Neural cell (in vitro differentiated cells): Measurements from ENCODE around the gene PRSS21. TPM values are rescaled to one million over a fixed set of nuclear protein-coding genes. Genes with fewer than 3 reads are reported as not detected.

Source experiments
- H2AFZ ChIP-seq: fragments of 200-600, 300-800 bp; sonication (generic), shearing (Covaris generic); 2 replicates; pipeline ENCODE4 v1.6.0; 2014; ENCODE audit warnings: low read depth, mild to moderate bottlenecking, antibody characterized with exemption, low read length, moderate library complexity
- H3F3A ChIP-seq: fragments of 200-600 bp; shearing (Covaris generic); 2 replicates; pipeline ENCODE4 v1.6.1; 2016; ENCODE audit warnings: mild to moderate bottlenecking, moderate library complexity, mixed read lengths, antibody characterized with exemption, low read length; ENCODE audit not compliant: insufficient read depth, poor library complexity, severe bottlenecking
- H3K27ac ChIP-seq: fragments of 200-600, 300-800 bp; sonication (generic), shearing (Covaris generic); 2 replicates; pipeline ENCODE4 v1.5.1; 2014; ENCODE audit warnings: mild to moderate bottlenecking, low read length, moderate library complexity
- H3K27me3 ChIP-seq: fragments of 300-800, 200-600 bp; sonication (generic), shearing (Covaris generic); 2 replicates; pipeline ENCODE4 v1.6.0; 2014; ENCODE audit warnings: mild to moderate bottlenecking, low read depth, low read length, moderate library complexity; ENCODE audit not compliant: insufficient read depth
- H3K36me3 ChIP-seq: fragments of 300-800, 200-600 bp; sonication (generic), shearing (Covaris generic); 2 replicates; pipeline ENCODE4 v1.5.1; 2014; ENCODE audit warnings: mild to moderate bottlenecking, antibody characterized with exemption, low read length, moderate library complexity; ENCODE audit not compliant: insufficient read depth
- H3K4me2 ChIP-seq: fragments of 300-800, 200-600 bp; sonication (generic), shearing (Covaris generic); 2 replicates; pipeline ENCODE4 v1.6.0; 2014; ENCODE audit warnings: mild to moderate bottlenecking, low read length
- H3K4me3 ChIP-seq: fragments of 300-800, 200-600 bp; sonication (generic), shearing (Covaris generic); 2 replicates; pipeline ENCODE4 v1.5.1; 2014; ENCODE audit warnings: mild to moderate bottlenecking, low read length, moderate library complexity
- H3K79me2 ChIP-seq: fragments of 200-600 bp; shearing (Covaris generic); replicated peaks from 2 replicates; pipeline ENCODE4 v1.6.0; 2014; ENCODE audit warnings: mild to moderate bottlenecking, low read length, moderate library complexity; ENCODE audit not compliant: insufficient read depth
- H3K9ac ChIP-seq: fragments of 300-800, 200-600 bp; sonication (generic), shearing (Covaris generic); 2 replicates; pipeline ENCODE4 v1.6.1; 2016; ENCODE audit warnings: mild to moderate bottlenecking, low read length, mixed read lengths
- H3K9me2 ChIP-seq: fragments of 200-600 bp; shearing (Covaris generic); 2 replicates; pipeline ENCODE4 v1.6.1; 2016; ENCODE audit warnings: mild to moderate bottlenecking, low read length, mixed read lengths; ENCODE audit not compliant: insufficient read depth
- H3K9me3 ChIP-seq: fragments of 200-600, 300-800 bp; sonication (generic), shearing (Covaris generic); 2 replicates; pipeline ENCODE4 v1.6.1; 2016; ENCODE audit warnings: mild to moderate bottlenecking, mixed run types, low read length, moderate library complexity, mixed read lengths
- H4K20me1 ChIP-seq: fragments of 200-600 bp; shearing (Covaris generic); 2 replicates; pipeline ENCODE4 v1.6.1; 2016; ENCODE audit warnings: mild to moderate bottlenecking, mixed run types; ENCODE audit not compliant: insufficient read depth
- CTCF ChIP-seq: fragments of 450-650 bp; IDR thresholded peaks from 2 replicates; pipeline ENCODE4 v1.5.1; 2014; ENCODE audit warnings: antibody characterized with exemption, mild to moderate bottlenecking, moderate library complexity; ENCODE audit not compliant: poor library complexity, severe bottlenecking
- EP300 ChIP-seq: fragments of 450-650 bp; conservative IDR thresholded peaks from 2 replicates; pipeline ENCODE4 v1.6.1; 2014; ENCODE audit warnings: antibody characterized with exemption, mild to moderate bottlenecking, moderate library complexity; ENCODE audit not compliant: poor library complexity, severe bottlenecking
- EZH2 ChIP-seq: fragments of 200-600, 300-800 bp; shearing (Covaris generic), sonication (generic); IDR thresholded peaks from 2 replicates; pipeline ENCODE4 v1.6.1; 2014; ENCODE audit warnings: antibody characterized with exemption, low read length, borderline replicate concordance, mild to moderate bottlenecking; ENCODE audit not compliant: insufficient read depth, poor library complexity, severe bottlenecking
- MXI1 ChIP-seq: fragments of 450-650 bp; conservative IDR thresholded peaks from 2 replicates; pipeline ENCODE4 v1.6.1; 2014; ENCODE audit warnings: antibody characterized with exemption, mild to moderate bottlenecking; ENCODE audit not compliant: poor library complexity, severe bottlenecking
- POLR2AphosphoS5 ChIP-seq: IDR thresholded peaks from 2 replicates; pipeline ENCODE4 v1.6.1; 2012
- RAD21 ChIP-seq: fragments of 450-650 bp; conservative IDR thresholded peaks from 2 replicates; pipeline ENCODE4 v1.6.1; 2014; ENCODE audit warnings: antibody characterized with exemption, mild to moderate bottlenecking, moderate library complexity
- REST ChIP-seq: IDR thresholded peaks from 2 replicates; pipeline ENCODE4 v1.6.1; 2012; ENCODE audit warnings: borderline replicate concordance
- SMC3 ChIP-seq: fragments of 450-650 bp; conservative IDR thresholded peaks from 2 replicates; pipeline ENCODE4 v1.6.1; 2014; ENCODE audit warnings: antibody characterized with exemption, mild to moderate bottlenecking, moderate library complexity; ENCODE audit not compliant: poor library complexity
- TAF1 ChIP-seq: IDR thresholded peaks from 2 replicates; pipeline ENCODE4 v1.6.1; 2012; ENCODE audit warnings: low read depth
- polyA plus RNA-seq: library from polyadenylated mRNA; depleted of rRNA; stranded (reverse); fragments of >200 nt; gene quantifications from 2 replicates; pipeline ENCODE4 v1.2.3, GENCODE V29; 2014

The PRSS21 gene
- polyA plus RNA-seq, 1 donor from 2014 or later = not detected

- Histone ChIP-seq H3F3A (no peaks in the 10 kb centered on the region), H3K4me2 (no peak overlapping the region), H3K9ac (no peak overlapping the region), H3K9me3 (no peaks in the 10 kb centered on the region), H3K4me3 (no peak overlapping the region), H3K27ac (no peak overlapping the region), H3K9me2 (no peaks in the 10 kb centered on the region), H4K20me1 (no peaks in the 10 kb centered on the region), H3K27me3 (no peaks in the 10 kb centered on the region), H3K79me2 (no peaks in the 10 kb centered on the region), H2AFZ (no peak overlapping the region), H3K36me3 (no peaks in the 10 kb centered on the region)
- no peak for TF ChIP-seq POLR2AphosphoS5
- no peak for TF ChIP-seq EZH2
- TF ChIP-seq RAD21 = no peak
- TF ChIP-seq EP300 = no peak
- TF ChIP-seq MXI1 = no peak
- TF ChIP-seq SMC3 = no peak
These were observed 32.1 kb downstream of the PRSS21 start for GRCh38 chr16:2848933-2849725.

- H3F3A ChIP-seq = no peaks in the 10 kb centered on the region
- no peak overlapping the region for H3K4me2 ChIP-seq
- no peaks in the 10 kb centered on the region for H3K36me3 ChIP-seq
- no peaks in the 10 kb centered on the region for H3K79me2 ChIP-seq
- no peaks in the 10 kb centered on the region for H3K9me2 ChIP-seq
- H3K9ac ChIP-seq = no peak overlapping the region
- no peak overlapping the region for H3K4me3 ChIP-seq
- H4K20me1 ChIP-seq = no peaks in the 10 kb centered on the region
- no peak overlapping the region for H3K27ac ChIP-seq
- H3K27me3 ChIP-seq = peaks cover 3% of the 10 kb centered on the region
- H3K9me3 ChIP-seq = no peaks in the 10 kb centered on the region
- no peak overlapping the region for H2AFZ ChIP-seq
- TF ChIP-seq REST (no peak), TAF1 (no peak), POLR2AphosphoS5 (no peak), RAD21 (no peak), EZH2 (no peak), SMC3 (no peak), EP300 (no peak), CTCF (no peak), MXI1 (no peak)
These were observed 35.1 kb downstream of the PRSS21 start for GRCh38 chr16:2852003-2852730.
